SK-N-SH treated with all-trans-retinoic acid at 6 μM for 48 hours (cell line): ENCODE results near the gene MMP25.
"Not testable (repeated sequence)": the region's sequence is repeated elsewhere in the genome, so short reads cannot be mapped to it uniquely, and the experiment has no call there.

Source experiments
- ATAC-seq: fragments of 200-7000 bp; cut with Tn5 transposase; 3 replicates; pipeline ENCODE4 v1.9.1; 2020; ENCODE audit warnings: mild to moderate bottlenecking, moderate library complexity
- ARNTL ChIP-seq: fragments of 450-650 bp; formaldehyde crosslinking; IDR thresholded peaks from 2 replicates; pipeline ENCODE4 v1.5.0; 2020; ENCODE audit warnings: low read depth, mild to moderate bottlenecking, moderate library complexity, borderline replicate concordance
- BACH2 ChIP-seq: fragments of 250-450 bp; sonication (Bioruptor Pico); IDR thresholded peaks from 2 replicates; pipeline ENCODE4 v1.9.0; 2021; ENCODE audit warnings: mild to moderate bottlenecking, borderline replicate concordance
- CREB5 ChIP-seq: fragments of 250-450 bp; sonication (Bioruptor Pico); IDR thresholded peaks from 2 replicates; pipeline ENCODE4 v1.5.1; 2020; ENCODE audit warnings: low read depth, mild to moderate bottlenecking, moderate library complexity
- CSDC2 ChIP-seq: fragments of 250-450 bp; sonication (Bioruptor Pico); IDR thresholded peaks from 2 replicates; pipeline ENCODE4 v1.5.0; 2020; ENCODE audit warnings: mild to moderate bottlenecking, moderate library complexity
- ESRRG ChIP-seq: fragments of 250-450 bp; sonication (Bioruptor Pico); IDR thresholded peaks from 2 replicates; pipeline ENCODE4 v1.6.1; 2021; ENCODE audit warnings: mild to moderate bottlenecking
- ISL1 ChIP-seq: fragments of 250-450 bp; sonication (Bioruptor Pico); IDR thresholded peaks from 2 replicates; pipeline ENCODE4 v2.1.2; 2022; ENCODE audit warnings: mild to moderate bottlenecking, moderate library complexity
- OSR1 ChIP-seq: fragments of 250-450 bp; sonication (Bioruptor Pico); IDR thresholded peaks from 2 replicates; pipeline ENCODE4 v1.8.0; 2022; ENCODE audit warnings: moderate library complexity, mild to moderate bottlenecking, inconsistent platforms
- SNAI2 ChIP-seq: fragments of 250-450 bp; sonication (Bioruptor Pico); IDR thresholded peaks from 2 replicates; pipeline ENCODE4 v1.5.0; 2020; ENCODE audit warnings: mild to moderate bottlenecking, moderate library complexity
- TCF4 ChIP-seq: fragments of 250-450 bp; sonication (Bioruptor Pico); IDR thresholded peaks from 2 replicates; pipeline ENCODE4 v1.8.0; 2021; ENCODE audit warnings: mild to moderate bottlenecking, moderate library complexity, borderline replicate concordance
- TOX ChIP-seq: fragments of 250-450 bp; sonication (Bioruptor Pico); IDR thresholded peaks from 2 replicates; pipeline ENCODE4 v1.8.0; 2021; ENCODE audit warnings: mild to moderate bottlenecking, moderate library complexity, borderline replicate concordance
- TSHZ2 ChIP-seq: fragments of 250-450 bp; sonication (Bioruptor Pico); IDR thresholded peaks from 2 replicates; pipeline ENCODE4 v1.5.0; 2020; ENCODE audit warnings: mild to moderate bottlenecking, moderate library complexity
- ZC3H10 ChIP-seq: fragments of 250-450 bp; sonication (Bioruptor Pico); IDR thresholded peaks from 2 replicates; pipeline ENCODE4 v1.5.1; 2021; ENCODE audit warnings: mild to moderate bottlenecking, moderate library complexity
- ZFP3 ChIP-seq: fragments of 250-450 bp; sonication (Bioruptor Pico); IDR thresholded peaks from 2 replicates; pipeline ENCODE4 v1.5.0; 2020; ENCODE audit warnings: mild to moderate bottlenecking, moderate library complexity
- ZFP30 ChIP-seq: fragments of 450-650 bp; formaldehyde crosslinking; IDR thresholded peaks from 2 replicates; pipeline ENCODE4 v1.5.0; 2022; ENCODE audit warnings: mild to moderate bottlenecking, moderate library complexity
- ZNF565 ChIP-seq: fragments of 450-650 bp; formaldehyde crosslinking; conservative IDR thresholded peaks from 2 replicates; pipeline ENCODE4 v1.5.0; 2020; ENCODE audit warnings: low read depth, mild to moderate bottlenecking, moderate library complexity
- ZNF70 ChIP-seq: fragments of 450-650 bp; formaldehyde crosslinking; IDR thresholded peaks from 2 replicates; pipeline ENCODE4 v1.5.0; 2020; ENCODE audit warnings: mild to moderate bottlenecking, moderate library complexity
- ZNF8 ChIP-seq: fragments of 450-650 bp; formaldehyde crosslinking; IDR thresholded peaks from 2 replicates; pipeline ENCODE4 v1.5.0; 2020; ENCODE audit warnings: mild to moderate bottlenecking, moderate library complexity
- TF ChIP-seq, protein P1 (sequence below): fragments of 250-450 bp; sonication (Bioruptor Pico); IDR thresholded peaks from 2 replicates; pipeline ENCODE4 v1.8.0; 2020; ENCODE audit warnings: mild to moderate bottlenecking, moderate library complexity, borderline replicate concordance
- TF ChIP-seq, protein P2 (sequence below): fragments of 250-450 bp; sonication (Bioruptor Pico); IDR thresholded peaks from 2 replicates; pipeline ENCODE4 v1.8.0; 2021; ENCODE audit warnings: low read depth, mild to moderate bottlenecking, moderate library complexity, borderline replicate concordance
- TF ChIP-seq, protein P3 (sequence below): fragments of 250-450 bp; sonication (Bioruptor Pico); IDR thresholded peaks from 2 replicates; pipeline ENCODE4 v1.5.1; 2021; ENCODE audit warnings: mild to moderate bottlenecking, moderate library complexity

MMP25 gene

DNA sequence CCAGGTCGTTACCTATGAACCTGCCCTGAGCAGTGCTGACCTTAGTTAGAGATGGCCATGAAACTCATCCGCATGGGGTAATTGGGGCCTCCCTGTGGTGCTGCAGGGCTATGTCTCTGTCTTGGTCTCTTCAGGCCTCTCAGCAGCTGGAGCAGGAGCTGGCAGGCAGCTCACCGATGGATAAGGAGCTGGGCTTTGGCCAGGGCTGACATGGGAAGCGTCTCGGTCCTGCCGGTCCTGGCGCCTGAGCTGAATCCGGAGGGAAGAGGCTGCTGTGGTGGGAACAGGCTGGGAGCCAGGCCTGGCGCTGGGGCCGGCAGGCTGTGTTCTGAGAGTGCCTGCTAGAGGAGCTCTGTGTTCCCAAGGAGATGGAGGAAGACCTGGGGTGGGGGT lies 29.2 kb downstream of the MMP25 start (continued):
- TF ChIP-seq, protein P1, sequence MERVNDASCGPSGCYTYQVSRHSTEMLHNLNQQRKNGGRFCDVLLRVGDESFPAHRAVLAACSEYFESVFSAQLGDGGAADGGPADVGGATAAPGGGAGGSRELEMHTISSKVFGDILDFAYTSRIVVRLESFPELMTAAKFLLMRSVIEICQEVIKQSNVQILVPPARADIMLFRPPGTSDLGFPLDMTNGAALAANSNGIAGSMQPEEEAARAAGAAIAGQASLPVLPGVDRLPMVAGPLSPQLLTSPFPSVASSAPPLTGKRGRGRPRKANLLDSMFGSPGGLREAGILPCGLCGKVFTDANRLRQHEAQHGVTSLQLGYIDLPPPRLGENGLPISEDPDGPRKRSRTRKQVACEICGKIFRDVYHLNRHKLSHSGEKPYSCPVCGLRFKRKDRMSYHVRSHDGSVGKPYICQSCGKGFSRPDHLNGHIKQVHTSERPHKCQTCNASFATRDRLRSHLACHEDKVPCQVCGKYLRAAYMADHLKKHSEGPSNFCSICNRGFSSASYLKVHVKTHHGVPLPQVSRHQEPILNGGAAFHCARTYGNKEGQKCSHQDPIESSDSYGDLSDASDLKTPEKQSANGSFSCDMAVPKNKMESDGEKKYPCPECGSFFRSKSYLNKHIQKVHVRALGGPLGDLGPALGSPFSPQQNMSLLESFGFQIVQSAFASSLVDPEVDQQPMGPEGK, result no peak
- TF ChIP-seq BACH2 (CRISPR knock-in tag) (no peak), ZC3H10 (no peak), ARNTL (CRISPR knock-in tag) (no peak), ZFP30 (CRISPR knock-in tag) (no peak), CSDC2 (no peak)
- TF ChIP-seq, protein P2, sequence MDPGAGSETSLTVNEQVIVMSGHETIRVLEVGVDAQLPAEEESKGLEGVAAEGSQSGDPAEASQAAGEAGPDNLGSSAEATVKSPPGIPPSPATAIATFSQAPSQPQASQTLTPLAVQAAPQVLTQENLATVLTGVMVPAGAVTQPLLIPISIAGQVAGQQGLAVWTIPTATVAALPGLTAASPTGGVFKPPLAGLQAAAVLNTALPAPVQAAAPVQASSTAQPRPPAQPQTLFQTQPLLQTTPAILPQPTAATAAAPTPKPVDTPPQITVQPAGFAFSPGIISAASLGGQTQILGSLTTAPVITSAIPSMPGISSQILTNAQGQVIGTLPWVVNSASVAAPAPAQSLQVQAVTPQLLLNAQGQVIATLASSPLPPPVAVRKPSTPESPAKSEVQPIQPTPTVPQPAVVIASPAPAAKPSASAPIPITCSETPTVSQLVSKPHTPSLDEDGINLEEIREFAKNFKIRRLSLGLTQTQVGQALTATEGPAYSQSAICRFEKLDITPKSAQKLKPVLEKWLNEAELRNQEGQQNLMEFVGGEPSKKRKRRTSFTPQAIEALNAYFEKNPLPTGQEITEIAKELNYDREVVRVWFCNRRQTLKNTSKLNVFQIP (CRISPR knock-in tag), result no peak
- TF ChIP-seq, all 23 proteins: peak for 0

- not testable (repeated sequence) for ATAC-seq
Observed at GRCh38 chr16:3075946-3076345, 29.6 kb downstream of the MMP25 start.

DNA sequence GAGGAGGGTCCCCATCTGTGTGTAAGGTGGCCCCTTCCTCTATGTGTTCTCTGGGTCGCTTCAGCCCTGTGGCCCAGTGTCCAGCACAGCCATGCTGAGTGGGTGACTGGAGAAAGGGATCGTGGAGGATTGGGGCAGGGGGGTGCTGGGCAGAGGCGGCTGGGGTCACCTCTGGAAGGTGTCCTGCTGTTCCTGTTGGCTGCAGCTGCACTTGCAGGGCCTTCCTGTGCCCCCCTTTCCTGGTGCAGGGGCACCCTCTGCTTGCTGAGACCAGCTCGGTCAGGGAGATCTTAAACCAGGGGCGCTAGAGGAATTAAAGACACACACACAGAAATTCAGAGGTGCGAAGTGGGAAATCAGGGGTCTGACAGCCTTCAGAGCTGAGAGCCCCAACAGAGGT lies 30.2 kb downstream of the MMP25 start:
- no peak for ATAC-seq
- TF ChIP-seq TSHZ2 (CRISPR knock-in tag), result no peak
- no peak for TF ChIP-seq TCF4 (CRISPR knock-in tag)
- TF ChIP-seq ZFP3 (CRISPR knock-in tag), result no peak
- no peak for TF ChIP-seq ZC3H10
- no peak for TF ChIP-seq BACH2 (CRISPR knock-in tag)
- TF ChIP-seq, protein P2 (CRISPR knock-in tag), result no peak
- no peak for TF ChIP-seq ISL1 (CRISPR knock-in tag)
- no peak for TF ChIP-seq ZFP30 (CRISPR knock-in tag)
- no peak for TF ChIP-seq ESRRG (CRISPR knock-in tag)
- no peak for TF ChIP-seq ZNF565 (CRISPR knock-in tag)
- TF ChIP-seq ZNF8 (CRISPR knock-in tag), result no peak
- no peak for TF ChIP-seq TOX
- TF ChIP-seq, protein P3, sequence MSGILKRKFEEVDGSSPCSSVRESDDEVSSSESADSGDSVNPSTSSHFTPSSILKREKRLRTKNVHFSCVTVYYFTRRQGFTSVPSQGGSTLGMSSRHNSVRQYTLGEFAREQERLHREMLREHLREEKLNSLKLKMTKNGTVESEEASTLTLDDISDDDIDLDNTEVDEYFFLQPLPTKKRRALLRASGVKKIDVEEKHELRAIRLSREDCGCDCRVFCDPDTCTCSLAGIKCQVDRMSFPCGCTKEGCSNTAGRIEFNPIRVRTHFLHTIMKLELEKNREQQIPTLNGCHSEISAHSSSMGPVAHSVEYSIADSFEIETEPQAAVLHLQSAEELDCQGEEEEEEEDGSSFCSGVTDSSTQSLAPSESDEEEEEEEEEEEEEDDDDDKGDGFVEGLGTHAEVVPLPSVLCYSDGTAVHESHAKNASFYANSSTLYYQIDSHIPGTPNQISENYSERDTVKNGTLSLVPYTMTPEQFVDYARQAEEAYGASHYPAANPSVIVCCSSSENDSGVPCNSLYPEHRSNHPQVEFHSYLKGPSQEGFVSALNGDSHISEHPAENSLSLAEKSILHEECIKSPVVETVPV (CRISPR knock-in tag), result no peak
- no peak for TF ChIP-seq SNAI2
- TF ChIP-seq, all 23 proteins: peak for 0

DNA sequence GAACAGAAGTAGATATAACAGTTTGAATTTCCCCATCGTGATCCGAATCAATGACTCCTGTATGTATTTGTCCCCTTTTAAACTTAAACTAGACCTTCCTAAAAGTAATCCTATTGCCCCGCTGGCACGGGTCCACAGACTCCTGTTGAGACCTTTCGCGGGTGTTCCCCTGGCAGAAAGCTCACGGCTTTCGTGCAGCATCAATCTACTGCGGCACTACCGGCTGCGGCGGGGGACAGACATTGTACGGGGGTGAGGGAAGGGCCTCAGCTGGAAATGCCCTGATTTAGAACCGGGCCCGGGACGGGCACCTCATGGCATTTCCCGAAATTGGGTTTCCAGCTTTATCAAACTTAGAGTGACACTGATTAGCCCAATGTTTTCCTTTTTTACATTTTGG lies 33.7 kb downstream of the MMP25 start:
- ATAC-seq, result no peak
- TF ChIP-seq CREB5 (CRISPR knock-in tag) (no peak), ARNTL (CRISPR knock-in tag) (no peak), TOX (no peak), ZNF70 (CRISPR knock-in tag) (no peak), ZNF8 (CRISPR knock-in tag) (no peak), ZFP30 (CRISPR knock-in tag) (no peak), OSR1 (CRISPR knock-in tag) (no peak)
- TF ChIP-seq, protein P3 (CRISPR knock-in tag), result no peak

DNA sequence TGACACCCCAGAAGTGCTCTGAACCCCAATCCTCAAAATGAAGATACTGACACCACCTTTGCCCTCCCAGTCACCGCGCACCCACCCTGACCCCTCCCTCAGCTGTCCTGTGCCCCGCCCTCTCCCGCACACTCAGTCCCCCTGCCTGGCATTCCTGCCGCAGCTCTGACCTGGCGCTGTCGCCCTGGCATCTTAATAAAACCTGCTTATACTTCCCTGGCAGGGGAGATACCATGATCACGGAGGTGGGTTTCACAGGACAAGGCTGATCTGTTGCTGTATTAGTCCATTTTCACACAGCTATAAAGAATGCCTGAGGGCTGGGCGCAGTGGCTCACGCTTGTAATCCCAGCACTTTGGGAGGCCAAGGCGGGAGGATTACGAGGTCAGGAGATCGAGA lies 35.6 kb downstream of the MMP25 start:
- not testable (repeated sequence) for ATAC-seq

GRCh38 chr16:3083408-3083807 lies 37.0 kb downstream of the MMP25 start:
- ATAC-seq, result not testable (repeated sequence)
